ENCODE data around the gene FOXJ1. TPM values are rescaled to one million over a fixed set of nuclear protein-coding genes. Genes with fewer than 3 reads are reported as not detected.

The FOXJ1 gene
- total RNA-seq, 1 experiment from 2014 or later, result 4.0 TPM

DNA sequence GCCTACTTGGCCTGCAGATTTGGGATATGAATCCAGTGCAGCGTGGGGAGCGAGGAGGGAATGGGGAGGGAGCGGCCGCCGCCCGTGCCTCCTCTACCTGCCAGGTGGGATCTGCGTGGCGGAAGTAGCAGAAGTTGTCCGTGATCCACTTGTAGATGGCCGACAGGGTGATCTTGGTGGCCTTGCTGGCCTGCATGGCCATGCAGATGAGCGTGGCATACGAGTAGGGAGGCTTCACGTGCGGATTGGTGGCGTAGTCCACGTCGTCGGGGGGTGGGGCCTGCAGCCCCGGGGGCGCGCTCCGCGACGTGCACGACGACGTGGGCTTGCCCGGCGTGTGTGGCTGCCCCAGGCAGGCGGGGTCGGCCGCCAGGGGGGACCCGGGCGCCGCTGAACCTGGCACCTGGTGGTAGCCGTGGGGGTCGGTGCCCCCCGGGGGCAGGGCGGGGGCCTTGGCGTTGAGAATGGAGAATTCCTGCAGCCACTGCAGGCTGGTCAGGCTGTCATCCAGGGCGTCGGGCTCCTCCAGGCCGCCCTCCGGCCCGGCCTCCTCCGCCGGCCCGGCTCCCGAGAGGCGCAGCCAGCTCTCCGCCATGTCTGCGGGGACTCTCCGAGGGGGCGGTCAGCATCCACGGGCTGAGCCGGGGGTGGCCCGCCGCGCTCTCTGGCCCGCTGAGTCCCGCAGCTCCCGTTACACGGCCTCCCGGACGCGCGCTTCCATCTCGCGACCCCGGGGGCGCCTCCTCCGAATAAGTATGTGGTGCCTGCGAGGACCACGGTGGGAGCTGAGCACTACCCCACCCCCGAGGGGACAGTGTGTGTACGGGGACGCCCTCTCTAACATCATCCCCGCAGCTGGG lies 1.0 kb downstream of the FOXJ1 start:
- no peaks in the 10 kb centered on the region for H3K79me2 ChIP-seq (ENCODE audit: insufficient read depth, low read length)
- H2BK120ac ChIP-seq (ENCODE audit: low read depth, low read length, poor library complexity, severe bottlenecking), result no peak overlapping the region
- no peak overlapping the region for H2AFZ ChIP-seq (ENCODE audit: low read length)
- Mint-ChIP-seq H3K36me3 (ENCODE audit: insufficient read depth in 1 of 3, low read depth in 3 of 3) (no peaks in the 10 kb centered on the region), H3K27ac (no peak overlapping the region), H3K27me3 (ENCODE audit: low read depth) (peaks cover 89% of the 10 kb centered on the region), H3K4me1 (peaks cover 65 to 75% of the 10 kb centered on the region in 2 experiments), H3K9me3 (peaks cover 0 to 1% of the 10 kb centered on the region in 2 experiments; a peak in 2 of 5 replicates), H3K4me3 (peak overlapping the region; percentile 69 to 86)
- H2AK5ac ChIP-seq (ENCODE audit: insufficient read length, low read length), result no peak overlapping the region
- H3K79me1 ChIP-seq (ENCODE audit: insufficient read depth, low read depth, low read length, poor library complexity, severe bottlenecking), result no peaks in the 10 kb centered on the region
- no peaks in the 10 kb centered on the region for H4K20me1 ChIP-seq (ENCODE audit: control insufficient read depth, insufficient read depth, insufficient read length)
- no peaks in the 10 kb centered on the region for H3K9me3 ChIP-seq (ENCODE audit: control insufficient read depth, low read depth, low read length)
- WGBS (ENCODE audit: extremely low coverage, insufficient read length, low lambda C conversion rate), result no CpG with 5 or more reads among the region's 78 CpGs
- H3K4me1 ChIP-seq (ENCODE audit: insufficient read depth, low read length), result peaks cover 24% of the 10 kb centered on the region
- TF ChIP-seq, protein P1, sequence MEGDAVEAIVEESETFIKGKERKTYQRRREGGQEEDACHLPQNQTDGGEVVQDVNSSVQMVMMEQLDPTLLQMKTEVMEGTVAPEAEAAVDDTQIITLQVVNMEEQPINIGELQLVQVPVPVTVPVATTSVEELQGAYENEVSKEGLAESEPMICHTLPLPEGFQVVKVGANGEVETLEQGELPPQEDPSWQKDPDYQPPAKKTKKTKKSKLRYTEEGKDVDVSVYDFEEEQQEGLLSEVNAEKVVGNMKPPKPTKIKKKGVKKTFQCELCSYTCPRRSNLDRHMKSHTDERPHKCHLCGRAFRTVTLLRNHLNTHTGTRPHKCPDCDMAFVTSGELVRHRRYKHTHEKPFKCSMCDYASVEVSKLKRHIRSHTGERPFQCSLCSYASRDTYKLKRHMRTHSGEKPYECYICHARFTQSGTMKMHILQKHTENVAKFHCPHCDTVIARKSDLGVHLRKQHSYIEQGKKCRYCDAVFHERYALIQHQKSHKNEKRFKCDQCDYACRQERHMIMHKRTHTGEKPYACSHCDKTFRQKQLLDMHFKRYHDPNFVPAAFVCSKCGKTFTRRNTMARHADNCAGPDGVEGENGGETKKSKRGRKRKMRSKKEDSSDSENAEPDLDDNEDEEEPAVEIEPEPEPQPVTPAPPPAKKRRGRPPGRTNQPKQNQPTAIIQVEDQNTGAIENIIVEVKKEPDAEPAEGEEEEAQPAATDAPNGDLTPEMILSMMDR (conservative IDR thresholded peaks at IDR 0.05), result peak; percentile 39; the same call in 1 of the 3 replicates
- H2BK12ac ChIP-seq (ENCODE audit: insufficient read length, low read depth, low read length), result no peak overlapping the region
- H3K23ac ChIP-seq (ENCODE audit: insufficient read length, low read depth, low read length), result no peak overlapping the region
- peak overlapping the region; percentile 84 for H3K4me2 ChIP-seq (ENCODE audit: insufficient read depth, insufficient read length, low read length)
- H3K23me2 ChIP-seq (ENCODE audit: insufficient read length, low read depth, low read length, poor library complexity, severe bottlenecking), result peaks cover 44% of the 10 kb centered on the region
- no peak overlapping the region for H4K91ac ChIP-seq (ENCODE audit: insufficient read length, low read depth, low read length)
- H4K8ac ChIP-seq (replicated peaks; ENCODE audit: insufficient read length, low read depth, low read length), result no peak overlapping the region
- H3K27me3 ChIP-seq (ENCODE audit: insufficient read depth, low read length), result peaks cover 45% of the 10 kb centered on the region
- peak; percentile 64 for DNase-seq
- H3T11ph ChIP-seq (ENCODE audit: low read length), result no peak overlapping the region
- H3K9ac ChIP-seq (ENCODE audit: extremely low read depth, insufficient read length, low read length), result no peak overlapping the region
- no peak overlapping the region for H3K14ac ChIP-seq (ENCODE audit: insufficient read depth, low read length)
- no peak overlapping the region for H3K4ac ChIP-seq (ENCODE audit: low read depth, low read length)
- no peak overlapping the region for H2BK15ac ChIP-seq (ENCODE audit: low read depth, low read length)
- no peak overlapping the region for H3K27ac ChIP-seq (ENCODE audit: insufficient read length, low read depth, low read length)
- no peak overlapping the region for H2BK20ac ChIP-seq (ENCODE audit: low read depth, low read length, poor library complexity, severe bottlenecking)
- no peak overlapping the region for H2BK5ac ChIP-seq (ENCODE audit: insufficient read length, low read length)
- H3K56ac ChIP-seq (ENCODE audit: insufficient read length, low read depth, low read length), result no peak overlapping the region
- no peak overlapping the region for H4K5ac ChIP-seq (ENCODE audit: insufficient read length, low read depth, low read length)
- no peak overlapping the region for H3K18ac ChIP-seq (ENCODE audit: insufficient read length, low read depth, low read length)

Data from H9 (cell line).